Measurements from ENCODE around the gene CERCAM. TPM values are rescaled to one million over a fixed set of nuclear protein-coding genes. Genes with fewer than 3 reads are reported as not detected.
A peak's percentile ranks its signal among the peaks of the same experiment; 100 is the strongest.

CERCAM gene
- total RNA-seq, 1 donor: 195 TPM

DNA sequence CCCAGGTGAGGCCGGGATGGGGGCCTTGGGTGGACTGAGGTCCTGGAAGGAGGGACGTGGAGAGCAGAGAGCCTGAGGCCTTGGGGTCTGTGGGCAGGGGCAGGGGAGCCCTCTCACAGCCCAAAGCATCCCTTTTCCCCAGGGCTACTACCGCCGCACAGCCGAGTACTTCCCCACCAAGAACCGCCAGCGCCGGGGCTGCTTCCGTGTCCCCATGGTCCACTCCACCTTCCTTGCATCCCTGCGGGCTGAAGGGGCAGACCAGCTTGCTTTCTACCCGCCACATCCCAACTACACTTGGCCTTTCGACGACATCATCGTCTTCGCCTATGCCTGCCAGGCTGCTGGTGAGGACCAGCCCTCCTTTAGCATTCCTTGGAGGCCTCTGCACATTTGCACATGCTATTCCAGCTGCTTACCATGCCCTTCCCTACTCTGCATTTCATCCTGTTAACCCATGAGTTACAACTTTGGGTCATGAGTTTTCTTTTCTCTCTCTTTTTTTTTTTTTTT, 3.7 kb downstream of the CERCAM start:
- no peak for DNase-seq (ENCODE audit: insufficient read length, low spot score, missing footprints)
- Histone ChIP-seq H3K27me3 (ENCODE audit: insufficient read depth, low read length) (no peaks in the 10 kb centered on the region), H2AFZ (ENCODE audit: low read length) (no peak overlapping the region), H3K4me1 (ENCODE audit: insufficient read depth, low read length) (peaks cover 20% of the 10 kb centered on the region), H3K36me3 (ENCODE audit: insufficient read depth, low read length) (peaks cover 42% of the 10 kb centered on the region), H3K4me3 (ENCODE audit: insufficient read depth, low read length) (no peak overlapping the region), H3K27ac (ENCODE audit: low read depth, low read length) (no peak overlapping the region), H3K79me2 (ENCODE audit: insufficient read depth, low read length) (peaks cover 20% of the 10 kb centered on the region), H3K4me2 (ENCODE audit: insufficient read depth, low read length) (no peak overlapping the region), H4K20me1 (ENCODE audit: insufficient read depth, low read length) (peaks cover 2% of the 10 kb centered on the region), H3K9me3 (ENCODE audit: low read depth, low read length) (no peaks in the 10 kb centered on the region)
- TF ChIP-seq, protein P1, sequence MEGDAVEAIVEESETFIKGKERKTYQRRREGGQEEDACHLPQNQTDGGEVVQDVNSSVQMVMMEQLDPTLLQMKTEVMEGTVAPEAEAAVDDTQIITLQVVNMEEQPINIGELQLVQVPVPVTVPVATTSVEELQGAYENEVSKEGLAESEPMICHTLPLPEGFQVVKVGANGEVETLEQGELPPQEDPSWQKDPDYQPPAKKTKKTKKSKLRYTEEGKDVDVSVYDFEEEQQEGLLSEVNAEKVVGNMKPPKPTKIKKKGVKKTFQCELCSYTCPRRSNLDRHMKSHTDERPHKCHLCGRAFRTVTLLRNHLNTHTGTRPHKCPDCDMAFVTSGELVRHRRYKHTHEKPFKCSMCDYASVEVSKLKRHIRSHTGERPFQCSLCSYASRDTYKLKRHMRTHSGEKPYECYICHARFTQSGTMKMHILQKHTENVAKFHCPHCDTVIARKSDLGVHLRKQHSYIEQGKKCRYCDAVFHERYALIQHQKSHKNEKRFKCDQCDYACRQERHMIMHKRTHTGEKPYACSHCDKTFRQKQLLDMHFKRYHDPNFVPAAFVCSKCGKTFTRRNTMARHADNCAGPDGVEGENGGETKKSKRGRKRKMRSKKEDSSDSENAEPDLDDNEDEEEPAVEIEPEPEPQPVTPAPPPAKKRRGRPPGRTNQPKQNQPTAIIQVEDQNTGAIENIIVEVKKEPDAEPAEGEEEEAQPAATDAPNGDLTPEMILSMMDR (IDR thresholded peaks at IDR 0.05; ENCODE audit: extremely low read depth, low read depth, low read length): no peak

DNA sequence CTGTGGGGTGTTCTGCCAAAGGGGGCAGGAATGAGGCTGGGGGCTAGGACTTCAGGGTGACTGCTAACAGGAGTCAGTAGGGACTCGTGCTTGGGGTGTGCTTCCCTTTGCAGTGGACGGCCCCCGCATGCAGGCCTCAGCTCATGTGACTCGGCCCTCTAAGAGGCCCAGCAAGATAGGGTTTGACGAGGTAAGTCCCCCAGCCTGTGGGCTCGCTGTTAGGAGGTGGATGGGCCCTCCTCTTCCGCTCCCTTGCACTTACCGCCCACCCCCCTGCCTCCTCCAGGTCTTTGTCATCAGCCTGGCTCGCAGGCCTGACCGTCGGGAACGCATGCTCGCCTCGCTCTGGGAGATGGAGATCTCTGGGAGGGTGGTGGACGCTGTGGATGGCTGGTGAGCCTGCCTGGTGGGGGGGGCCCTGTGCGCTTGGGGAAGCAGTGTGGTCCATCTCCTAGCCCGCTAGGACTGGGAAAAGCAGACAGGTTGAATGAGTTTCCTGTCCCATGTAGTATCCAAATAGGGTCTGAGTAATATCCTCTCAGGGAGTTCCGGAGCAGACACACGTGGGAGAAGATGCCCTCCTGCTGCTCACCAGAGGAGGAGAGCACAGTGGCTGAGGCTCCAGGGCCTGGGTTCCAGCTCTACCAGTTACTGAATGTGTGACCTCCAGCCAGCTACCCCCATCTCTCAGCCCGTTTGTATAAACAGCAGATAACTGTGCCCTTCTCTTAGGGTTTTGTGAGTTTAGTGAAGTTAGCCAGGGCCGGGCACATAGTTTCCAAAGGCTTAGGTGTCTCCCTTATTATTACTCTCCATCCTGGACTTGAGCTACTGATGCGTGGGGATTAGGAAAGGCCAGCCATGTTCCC, 8.2 kb downstream of the CERCAM start:
- Histone ChIP-seq H3K9me3 (ENCODE audit: low read depth, low read length) (no peaks in the 10 kb centered on the region), H3K27me3 (ENCODE audit: insufficient read depth, low read length) (no peaks in the 10 kb centered on the region), H3K27ac (ENCODE audit: low read depth, low read length) (no peak overlapping the region), H3K4me3 (ENCODE audit: insufficient read depth, low read length) (no peak overlapping the region), H3K79me2 (ENCODE audit: insufficient read depth, low read length) (no peaks in the 10 kb centered on the region), H3K4me2 (ENCODE audit: insufficient read depth, low read length) (no peak overlapping the region), H3K36me3 (ENCODE audit: insufficient read depth, low read length) (peaks cover 55% of the 10 kb centered on the region), H2AFZ (ENCODE audit: low read length) (no peak overlapping the region), H4K20me1 (ENCODE audit: insufficient read depth, low read length) (peaks cover under 1% of the 10 kb centered on the region), H3K4me1 (ENCODE audit: insufficient read depth, low read length) (no peaks in the 10 kb centered on the region)
- DNase-seq (ENCODE audit: insufficient read length, low spot score, missing footprints): peak; percentile 78
- TF ChIP-seq, protein P1 (IDR thresholded peaks at IDR 0.05; ENCODE audit: extremely low read depth, low read depth, low read length): no peak

DNA sequence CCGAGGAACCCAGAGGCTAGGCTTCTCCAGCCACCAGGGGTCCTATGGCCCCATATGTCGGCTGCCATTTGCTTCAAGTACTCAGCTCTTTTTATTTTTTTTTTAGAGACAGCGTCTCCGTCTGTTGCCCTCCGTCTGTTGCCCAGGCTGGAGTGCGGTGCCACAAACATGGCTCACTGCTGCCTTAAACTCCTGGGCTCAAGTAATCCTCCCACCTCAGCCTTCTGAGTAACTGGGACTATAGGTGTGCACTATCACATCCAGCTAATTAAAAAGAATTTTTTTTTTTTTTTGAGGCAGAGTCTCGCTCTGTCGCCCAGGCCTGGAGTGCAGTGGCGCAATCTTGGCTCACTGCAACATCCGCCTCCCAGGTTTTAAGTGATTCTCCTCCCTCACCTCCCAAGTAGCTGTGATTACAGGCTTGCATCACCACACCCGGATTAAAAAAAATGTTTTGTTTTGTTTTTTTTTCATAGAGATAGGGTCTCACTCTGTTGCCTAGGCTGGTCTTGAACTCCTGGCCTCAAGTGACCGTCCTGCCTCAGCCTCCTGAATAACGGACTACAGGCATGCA, 8.9 kb downstream of the CERCAM start:
- Histone ChIP-seq H3K27me3 (ENCODE audit: insufficient read depth, low read length) (no peaks in the 10 kb centered on the region), H3K4me2 (ENCODE audit: insufficient read depth, low read length) (no peak overlapping the region), H3K4me1 (ENCODE audit: insufficient read depth, low read length) (no peaks in the 10 kb centered on the region), H3K9me3 (ENCODE audit: low read depth, low read length) (no peaks in the 10 kb centered on the region), H2AFZ (ENCODE audit: low read length) (no peak overlapping the region), H3K4me3 (ENCODE audit: insufficient read depth, low read length) (no peak overlapping the region), H3K27ac (ENCODE audit: low read depth, low read length) (no peak overlapping the region), H4K20me1 (ENCODE audit: insufficient read depth, low read length) (no peaks in the 10 kb centered on the region), H3K79me2 (ENCODE audit: insufficient read depth, low read length) (no peaks in the 10 kb centered on the region), H3K36me3 (ENCODE audit: insufficient read depth, low read length) (peaks cover 48% of the 10 kb centered on the region)
- DNase-seq (ENCODE audit: insufficient read length, low spot score, missing footprints): no peak
- TF ChIP-seq, protein P1 (IDR thresholded peaks at IDR 0.05; ENCODE audit: extremely low read depth, low read depth, low read length): no peak

DNA sequence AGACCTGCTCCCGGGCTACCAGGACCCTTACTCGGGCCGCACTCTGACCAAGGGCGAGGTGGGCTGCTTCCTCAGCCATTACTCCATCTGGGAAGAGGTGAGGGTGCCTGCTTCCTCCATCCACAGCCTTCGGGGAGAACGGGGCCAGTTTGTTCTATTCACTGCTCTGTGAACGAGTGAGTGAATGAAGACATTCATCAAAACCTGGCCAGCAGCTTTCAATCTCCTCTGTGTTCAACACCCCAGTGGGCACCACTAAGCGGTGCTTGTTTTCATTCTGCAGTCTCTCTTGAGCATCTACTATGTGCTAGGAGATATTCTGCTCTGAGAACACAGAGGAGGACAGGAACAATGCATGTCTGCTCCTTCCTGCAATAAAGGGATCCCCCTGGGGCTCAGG, 10.6 kb downstream of the CERCAM start:
- peaks cover 55% of the 10 kb centered on the region for H3K36me3 ChIP-seq (ENCODE audit: insufficient read depth, low read length)
- H3K79me2 ChIP-seq (ENCODE audit: insufficient read depth, low read length): no peaks in the 10 kb centered on the region
- no peak for DNase-seq (ENCODE audit: insufficient read length, low spot score, missing footprints)
- no peak overlapping the region for H2AFZ ChIP-seq (ENCODE audit: low read length)
- TF ChIP-seq, protein P1 (IDR thresholded peaks at IDR 0.05; ENCODE audit: extremely low read depth, low read depth, low read length): no peak
- no peak overlapping the region for H3K4me3 ChIP-seq (ENCODE audit: insufficient read depth, low read length)
- H3K27me3 ChIP-seq (ENCODE audit: insufficient read depth, low read length): no peaks in the 10 kb centered on the region
- H3K27ac ChIP-seq (ENCODE audit: low read depth, low read length): no peak overlapping the region
- H3K9me3 ChIP-seq (ENCODE audit: low read depth, low read length): no peaks in the 10 kb centered on the region
- H4K20me1 ChIP-seq (ENCODE audit: insufficient read depth, low read length): no peaks in the 10 kb centered on the region
- H3K4me2 ChIP-seq (ENCODE audit: insufficient read depth, low read length): no peak overlapping the region
- H3K4me1 ChIP-seq (ENCODE audit: insufficient read depth, low read length): no peaks in the 10 kb centered on the region

Data from osteoblast (primary cell).